ENCODE measurements around the gene PEBP1. TPM values are rescaled to one million over a fixed set of nuclear protein-coding genes. Genes with fewer than 3 reads are reported as not detected.
A peak's percentile ranks its signal among the peaks of the same experiment; 100 is the strongest.

Gene PEBP1
- total RNA-seq, 1 donor from 2014 or later = 317 TPM

DNA sequence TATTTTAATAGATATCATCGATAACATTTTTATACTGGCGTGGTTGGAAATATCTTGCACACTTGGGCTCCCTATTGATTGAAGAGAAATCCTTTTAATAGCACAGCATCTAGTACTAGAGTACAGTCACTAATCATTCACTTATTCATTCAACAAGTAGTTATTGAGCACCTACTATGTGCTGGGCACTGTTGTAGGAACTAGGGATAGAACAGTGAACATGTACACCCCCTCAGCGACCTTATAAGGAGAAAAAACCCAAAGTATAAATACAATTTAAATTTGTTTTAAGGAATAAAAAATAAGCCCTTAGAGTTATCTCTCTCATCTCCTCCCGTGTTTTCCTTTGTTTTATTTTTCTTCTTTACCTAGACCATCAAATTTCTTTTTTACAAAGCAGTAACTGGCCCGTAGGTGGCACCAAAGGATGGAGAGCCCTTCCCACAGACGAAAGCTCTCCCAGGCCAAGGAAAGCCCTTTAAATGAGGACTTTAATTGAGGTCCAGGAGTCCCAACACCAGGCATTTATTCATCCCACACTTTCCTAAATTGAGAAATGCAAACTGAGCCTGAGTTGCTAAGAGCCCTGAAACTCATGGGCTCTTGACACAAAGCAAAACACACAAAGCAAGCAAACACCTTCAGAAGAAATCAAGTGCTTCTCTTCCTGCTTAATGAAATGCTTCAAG, 29.0 kb downstream of the PEBP1 start:
- peaks cover 3% of the 10 kb centered on the region for H3K36me3 Mint-ChIP-seq (ENCODE audit: low read depth)
- H3K4me1 Mint-ChIP-seq = no peaks in the 10 kb centered on the region
- no peaks in the 10 kb centered on the region for H3K9me3 Mint-ChIP-seq
- no peak overlapping the region for H3K4me3 Mint-ChIP-seq
- TF ChIP-seq, protein P1, sequence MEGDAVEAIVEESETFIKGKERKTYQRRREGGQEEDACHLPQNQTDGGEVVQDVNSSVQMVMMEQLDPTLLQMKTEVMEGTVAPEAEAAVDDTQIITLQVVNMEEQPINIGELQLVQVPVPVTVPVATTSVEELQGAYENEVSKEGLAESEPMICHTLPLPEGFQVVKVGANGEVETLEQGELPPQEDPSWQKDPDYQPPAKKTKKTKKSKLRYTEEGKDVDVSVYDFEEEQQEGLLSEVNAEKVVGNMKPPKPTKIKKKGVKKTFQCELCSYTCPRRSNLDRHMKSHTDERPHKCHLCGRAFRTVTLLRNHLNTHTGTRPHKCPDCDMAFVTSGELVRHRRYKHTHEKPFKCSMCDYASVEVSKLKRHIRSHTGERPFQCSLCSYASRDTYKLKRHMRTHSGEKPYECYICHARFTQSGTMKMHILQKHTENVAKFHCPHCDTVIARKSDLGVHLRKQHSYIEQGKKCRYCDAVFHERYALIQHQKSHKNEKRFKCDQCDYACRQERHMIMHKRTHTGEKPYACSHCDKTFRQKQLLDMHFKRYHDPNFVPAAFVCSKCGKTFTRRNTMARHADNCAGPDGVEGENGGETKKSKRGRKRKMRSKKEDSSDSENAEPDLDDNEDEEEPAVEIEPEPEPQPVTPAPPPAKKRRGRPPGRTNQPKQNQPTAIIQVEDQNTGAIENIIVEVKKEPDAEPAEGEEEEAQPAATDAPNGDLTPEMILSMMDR (conservative IDR thresholded peaks at IDR 0.05) = peak; percentile 73
- no peak overlapping the region for H3K27ac Mint-ChIP-seq (ENCODE audit: unreplicated experiment)
- H3K27me3 Mint-ChIP-seq (ENCODE audit: low read depth) = no peaks in the 10 kb centered on the region
- DNase-seq (ENCODE audit: low read depth, low spot score) = peak; percentile 39

- no peak overlapping the region for H3K27ac Mint-ChIP-seq (ENCODE audit: unreplicated experiment)
- no peak for DNase-seq (ENCODE audit: low read depth, low spot score)
- TF ChIP-seq, protein P1 (conservative IDR thresholded peaks at IDR 0.05) = no peak
- H3K4me3 Mint-ChIP-seq = no peak overlapping the region
- H3K27me3 Mint-ChIP-seq (ENCODE audit: low read depth) = no peaks in the 10 kb centered on the region
- H3K4me1 Mint-ChIP-seq = no peaks in the 10 kb centered on the region
- H3K9me3 Mint-ChIP-seq = no peaks in the 10 kb centered on the region
- peaks cover 3% of the 10 kb centered on the region for H3K36me3 Mint-ChIP-seq (ENCODE audit: low read depth)
Measured at GRCh38 chr12:118166946-118167345, 31.0 kb downstream of the PEBP1 start.

DNA sequence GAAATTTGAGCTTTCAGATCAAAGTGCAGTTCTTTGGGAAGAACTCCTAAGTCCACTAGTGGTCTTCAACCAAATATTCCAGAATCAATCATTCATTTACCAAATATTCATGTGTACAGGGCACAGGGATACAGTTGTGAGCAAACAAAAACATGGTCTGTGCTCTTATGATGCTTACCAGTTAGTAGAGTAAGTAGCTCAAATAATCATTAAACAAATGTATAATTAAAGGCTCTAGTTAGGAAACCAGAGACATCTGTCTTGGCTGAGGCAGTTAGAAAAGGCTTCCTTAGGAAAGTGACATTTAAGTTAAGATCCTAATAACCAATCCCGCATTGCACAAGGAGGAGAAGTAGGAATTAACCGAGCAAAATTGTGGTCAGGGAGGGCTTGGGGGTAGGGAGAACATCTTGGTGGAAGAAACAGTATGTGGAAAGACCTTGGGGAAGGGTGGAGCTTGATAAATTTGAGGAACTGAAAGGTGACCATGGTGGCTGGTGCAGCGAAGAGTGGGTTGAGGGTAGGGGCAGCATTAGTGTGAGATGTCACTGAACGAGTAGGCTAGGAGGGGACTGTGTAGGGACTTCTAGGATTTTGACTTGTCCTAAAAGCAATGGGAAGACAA, 40.0 kb downstream of the PEBP1 start:
- H3K36me3 Mint-ChIP-seq (ENCODE audit: low read depth) = peaks cover 7% of the 10 kb centered on the region

DNA sequence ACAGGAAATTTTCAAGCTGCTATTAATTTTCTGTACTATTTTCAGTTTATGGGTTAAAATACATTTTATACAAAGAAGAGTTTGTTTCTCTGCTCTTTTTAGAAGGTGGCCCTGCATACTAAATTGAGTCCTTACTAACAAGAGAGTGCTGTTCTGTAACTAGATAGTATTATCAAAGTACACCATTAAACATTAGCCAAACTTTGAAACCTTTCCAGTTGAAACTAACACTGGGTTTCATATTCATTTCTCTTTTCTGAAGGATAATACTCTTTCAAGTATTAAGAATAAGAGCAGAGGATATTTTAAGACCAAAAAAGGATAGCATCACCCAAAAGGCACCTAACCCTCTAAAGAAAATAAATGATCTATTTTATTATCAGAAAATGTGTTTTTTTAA, 47.2 kb downstream of the PEBP1 start:
- no peaks in the 10 kb centered on the region for H3K9me3 Mint-ChIP-seq
- no peak overlapping the region for H3K4me3 Mint-ChIP-seq
- no peak overlapping the region for H3K27ac Mint-ChIP-seq (ENCODE audit: unreplicated experiment)
- H3K36me3 Mint-ChIP-seq (ENCODE audit: low read depth) = no peaks in the 10 kb centered on the region
- TF ChIP-seq, protein P1 (conservative IDR thresholded peaks at IDR 0.05) = no peak
- H3K4me1 Mint-ChIP-seq = peaks cover 17% of the 10 kb centered on the region
- no peaks in the 10 kb centered on the region for H3K27me3 Mint-ChIP-seq (ENCODE audit: low read depth)
- no peak for DNase-seq (ENCODE audit: low read depth, low spot score)

More for the DNA sequence above, 40.0 kb downstream of the PEBP1 start:
- H3K4me3 Mint-ChIP-seq = no peak overlapping the region
- no peaks in the 10 kb centered on the region for H3K27me3 Mint-ChIP-seq (ENCODE audit: low read depth)
- H3K27ac Mint-ChIP-seq (ENCODE audit: unreplicated experiment) = no peak overlapping the region
- no peak for DNase-seq (ENCODE audit: low read depth, low spot score)
- no peaks in the 10 kb centered on the region for H3K4me1 Mint-ChIP-seq
- TF ChIP-seq, protein P1 (conservative IDR thresholded peaks at IDR 0.05) = no peak
- H3K9me3 Mint-ChIP-seq = no peaks in the 10 kb centered on the region

DNA sequence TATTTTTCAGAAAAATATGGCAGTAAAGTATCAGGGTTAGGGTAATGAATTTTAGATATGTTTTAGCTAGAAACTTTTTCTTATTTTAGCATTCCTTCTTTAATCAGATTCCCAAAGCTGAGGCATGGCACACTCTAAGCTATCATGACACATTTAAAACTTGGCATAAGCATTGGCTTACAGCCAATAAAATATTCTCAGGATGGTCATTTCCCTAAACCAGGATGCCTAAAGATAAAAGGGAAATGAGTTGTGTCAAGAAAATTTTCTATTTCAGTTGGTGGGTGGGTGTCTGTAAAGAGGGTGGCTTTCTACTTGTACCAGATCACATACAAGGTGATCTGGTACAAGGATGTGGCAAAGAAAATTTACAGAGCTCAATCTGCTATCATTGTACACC, 47.8 kb downstream of the PEBP1 start:
- no peak overlapping the region for H3K27ac Mint-ChIP-seq (ENCODE audit: unreplicated experiment)
- no peaks in the 10 kb centered on the region for H3K36me3 Mint-ChIP-seq (ENCODE audit: low read depth)
- no peak for DNase-seq (ENCODE audit: low read depth, low spot score)
- H3K4me1 Mint-ChIP-seq = peaks cover 23% of the 10 kb centered on the region
- H3K4me3 Mint-ChIP-seq = no peak overlapping the region
- no peaks in the 10 kb centered on the region for H3K27me3 Mint-ChIP-seq (ENCODE audit: low read depth)
- H3K9me3 Mint-ChIP-seq = no peaks in the 10 kb centered on the region
- TF ChIP-seq, protein P1 (conservative IDR thresholded peaks at IDR 0.05) = no peak

Measured in neural crest cell (in vitro differentiated cells).